ENCODE data around the gene HOXA5. TPM values are rescaled to one million over a fixed set of nuclear protein-coding genes. Genes with fewer than 3 reads are reported as not detected.

The HOXA5 gene
- total RNA-seq, 1 experiment from 2014 or later = 7.5 TPM

DNA sequence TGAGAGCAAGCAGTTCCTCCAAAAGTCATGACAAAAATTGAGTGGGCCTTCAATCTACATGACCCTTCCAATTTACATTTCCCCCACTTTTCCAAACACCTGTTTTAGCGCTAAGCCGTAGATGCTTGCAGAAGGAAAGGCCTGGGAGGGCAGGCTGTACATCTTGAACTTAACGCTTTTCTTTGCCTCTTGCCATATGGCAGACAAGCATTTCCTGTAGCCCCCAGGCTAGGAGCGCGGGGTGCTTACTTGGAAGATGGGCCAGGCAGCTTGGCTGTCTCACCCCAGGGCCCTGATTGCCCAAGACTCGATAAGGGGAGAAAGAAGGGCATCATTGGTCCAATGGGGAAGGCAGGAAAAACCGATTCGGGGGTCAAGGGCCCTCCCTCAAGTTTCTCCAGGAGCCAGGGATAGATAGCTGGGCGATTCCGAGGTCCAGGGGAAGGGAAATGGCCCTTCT, 28.9 kb upstream of the HOXA5 start:
- intact Hi-C loops (cut with micrococcal nuclease) = no loop called here
- Histone ChIP-seq H3K27ac (ENCODE audit: low read length) (peak overlapping the region; percentile 97), H4K20me1 (ENCODE audit: low read length) (no peaks in the 10 kb centered on the region), H3K4me1 (ENCODE audit: insufficient read depth, low read length) (peaks cover 27% of the 10 kb centered on the region), H3K4me2 (ENCODE audit: low read length) (peak overlapping the region; percentile 93), H3K27me3 (ENCODE audit: low read length) (no peaks in the 10 kb centered on the region), H3K4me3 (ENCODE audit: low read length) (peak overlapping the region; percentile 84), H3K9ac (ENCODE audit: low read length) (peak overlapping the region; percentile 90), H3K79me2 (ENCODE audit: low read length) (peaks cover 100% of the 10 kb centered on the region), H3K36me3 (ENCODE audit: low read depth, low read length) (0 out of 2 replicates have a peak, but pooled peaks cover 4% of the 10 kb centered on the region), H3K9me2 (replicated peaks; ENCODE audit: low read length) (no peaks in the 10 kb centered on the region), H2AFZ (ENCODE audit: low read length) (no peak overlapping the region), H3F3A (ENCODE audit: low read length, unreplicated experiment) (no peaks in the 10 kb centered on the region), H3K9me3 (ENCODE audit: low read length) (no peaks in the 10 kb centered on the region)
- TF ChIP-seq EZH2 (IDR thresholded peaks at IDR 0.05; ENCODE audit: low read length, unreplicated experiment) (no peak), EZH2phosphoT487 (IDR thresholded peaks at IDR 0.05; ENCODE audit: borderline replicate concordance, low read length) (no peak)
- TF ChIP-seq, protein P1, sequence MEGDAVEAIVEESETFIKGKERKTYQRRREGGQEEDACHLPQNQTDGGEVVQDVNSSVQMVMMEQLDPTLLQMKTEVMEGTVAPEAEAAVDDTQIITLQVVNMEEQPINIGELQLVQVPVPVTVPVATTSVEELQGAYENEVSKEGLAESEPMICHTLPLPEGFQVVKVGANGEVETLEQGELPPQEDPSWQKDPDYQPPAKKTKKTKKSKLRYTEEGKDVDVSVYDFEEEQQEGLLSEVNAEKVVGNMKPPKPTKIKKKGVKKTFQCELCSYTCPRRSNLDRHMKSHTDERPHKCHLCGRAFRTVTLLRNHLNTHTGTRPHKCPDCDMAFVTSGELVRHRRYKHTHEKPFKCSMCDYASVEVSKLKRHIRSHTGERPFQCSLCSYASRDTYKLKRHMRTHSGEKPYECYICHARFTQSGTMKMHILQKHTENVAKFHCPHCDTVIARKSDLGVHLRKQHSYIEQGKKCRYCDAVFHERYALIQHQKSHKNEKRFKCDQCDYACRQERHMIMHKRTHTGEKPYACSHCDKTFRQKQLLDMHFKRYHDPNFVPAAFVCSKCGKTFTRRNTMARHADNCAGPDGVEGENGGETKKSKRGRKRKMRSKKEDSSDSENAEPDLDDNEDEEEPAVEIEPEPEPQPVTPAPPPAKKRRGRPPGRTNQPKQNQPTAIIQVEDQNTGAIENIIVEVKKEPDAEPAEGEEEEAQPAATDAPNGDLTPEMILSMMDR (conservative IDR thresholded peaks at IDR 0.05; ENCODE audit: low read depth, low read length) = no peak
- BruUV-seq (replicated peaks) = no TSS peak
- no peak for ATAC-seq
- POLR2A ChIA-PET (ENCODE audit: unreplicated experiment) = interaction anchor here (0.5 to 1.3 kb wide), 6 partner anchors 10 to 28 kb away, joined by 3 to 7 read pairs (median 5); partner anchors contain the start of genes HOXA11 and HOXA13
- no peak for DNase-seq
- CTCF ChIA-PET = interaction anchor here (0.7 kb wide), 1 partner anchor 10 kb away, joined by 3 read pairs; no protein-coding TSS in a partner anchor

DNA sequence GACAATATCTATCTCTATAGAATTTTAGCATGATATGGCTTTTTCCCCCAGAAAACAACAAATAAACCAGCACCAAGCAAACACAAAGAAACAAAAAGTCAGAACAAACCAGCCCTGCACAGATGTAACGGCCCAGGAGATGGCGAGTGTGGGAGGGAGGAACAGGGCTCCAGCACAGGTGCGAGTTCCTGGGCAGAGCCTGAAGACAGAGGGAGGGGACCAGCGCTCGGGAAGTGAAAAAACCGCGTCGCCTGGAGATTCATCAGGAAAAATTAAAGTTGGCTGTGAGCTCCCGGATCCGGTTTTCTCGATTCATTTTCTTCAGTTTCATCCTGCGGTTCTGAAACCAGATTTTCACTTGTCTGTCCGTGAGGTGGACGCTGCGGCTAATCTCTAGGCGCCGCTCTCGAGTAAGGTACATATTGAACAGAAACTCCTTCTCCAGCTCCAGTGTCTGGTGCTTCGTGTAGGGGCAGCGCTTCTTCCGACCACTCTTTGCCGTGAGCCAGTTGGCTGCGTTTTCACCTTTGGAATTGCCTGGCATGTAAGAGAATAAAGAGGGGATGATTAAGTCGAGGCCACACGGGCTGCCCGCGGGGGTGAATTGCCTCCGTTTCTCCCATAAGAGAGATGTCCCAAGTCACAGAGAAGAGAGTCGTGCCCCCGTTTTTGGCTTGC, 28.3 kb upstream of the HOXA5 start:
- Histone ChIP-seq H3K27ac (ENCODE audit: low read length) (peak overlapping the region; percentile 97), H3K79me2 (ENCODE audit: low read length) (peaks cover 100% of the 10 kb centered on the region), H4K20me1 (ENCODE audit: low read length) (no peaks in the 10 kb centered on the region), H3K27me3 (ENCODE audit: low read length) (no peaks in the 10 kb centered on the region), H3K9me3 (ENCODE audit: low read length) (no peaks in the 10 kb centered on the region), H3K4me2 (ENCODE audit: low read length) (peak overlapping the region; percentile 93), H3K9ac (ENCODE audit: low read length) (peak overlapping the region; percentile 90), H3K9me2 (replicated peaks; ENCODE audit: low read length) (no peaks in the 10 kb centered on the region), H3K4me1 (ENCODE audit: insufficient read depth, low read length) (peaks cover 26% of the 10 kb centered on the region), H3K4me3 (ENCODE audit: low read length) (peak overlapping the region; percentile 84), H3K36me3 (ENCODE audit: low read depth, low read length) (0 out of 2 replicates have a peak, but pooled peaks cover 4% of the 10 kb centered on the region), H2AFZ (ENCODE audit: low read length) (no peak overlapping the region), H3F3A (ENCODE audit: low read length, unreplicated experiment) (no peaks in the 10 kb centered on the region)
- BruUV-seq (replicated peaks) = TSS peak; percentile 5
- no peak for DNase-seq
- ChIA-PET POLR2A (ENCODE audit: unreplicated experiment) (interaction anchor here (1.3 kb wide), 1 partner anchor 17 kb away, joined by 3 read pairs; no protein-coding TSS in a partner anchor), CTCF (interaction anchor here (0.6 kb wide), 1 partner anchor 8 kb away, joined by 5 read pairs; no protein-coding TSS in a partner anchor)
- TF ChIP-seq, protein P1 (conservative IDR thresholded peaks at IDR 0.05; ENCODE audit: low read depth, low read length) = no peak
- TF ChIP-seq EZH2 (IDR thresholded peaks at IDR 0.05; ENCODE audit: low read length, unreplicated experiment) (no peak), EZH2phosphoT487 (IDR thresholded peaks at IDR 0.05; ENCODE audit: borderline replicate concordance, low read length) (no peak)
- intact Hi-C loops (cut with micrococcal nuclease) = no loop called here
- ATAC-seq = no peak

DNA sequence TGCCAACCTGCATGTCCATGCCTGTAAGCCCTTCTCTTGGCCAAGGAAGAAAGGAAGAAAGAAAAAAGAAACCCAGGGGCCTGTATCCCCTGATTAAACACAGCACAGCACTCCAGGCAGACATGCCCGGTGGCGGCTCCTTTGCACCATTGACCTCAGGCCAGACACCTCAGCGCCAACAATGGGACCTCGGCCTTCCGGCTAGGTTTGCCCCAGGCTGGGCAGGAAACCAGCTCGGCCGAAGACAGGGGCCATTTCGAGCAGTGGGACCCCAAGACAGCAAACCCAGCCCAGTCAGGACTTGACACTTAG, 27.8 kb upstream of the HOXA5 start:
- H3K79me2 ChIP-seq (ENCODE audit: low read length) = peaks cover 100% of the 10 kb centered on the region
- POLR2A ChIA-PET (ENCODE audit: unreplicated experiment) = no interaction called here
- peak overlapping the region; percentile 93 for H3K4me2 ChIP-seq (ENCODE audit: low read length)
- ATAC-seq (no peak), DNase-seq (peak; percentile 63)
- no peaks in the 10 kb centered on the region for H3K9me2 ChIP-seq (replicated peaks; ENCODE audit: low read length)
- no TSS peak for BruUV-seq (replicated peaks)
- H3K4me1 ChIP-seq (ENCODE audit: insufficient read depth, low read length) = peaks cover 21% of the 10 kb centered on the region
- H3K4me3 ChIP-seq (ENCODE audit: low read length) = peak overlapping the region; percentile 84
- TF ChIP-seq, protein P1 (conservative IDR thresholded peaks at IDR 0.05; ENCODE audit: low read depth, low read length) = no peak
- TF ChIP-seq EZH2 (IDR thresholded peaks at IDR 0.05; ENCODE audit: low read length, unreplicated experiment) = no peak
- H2AFZ ChIP-seq (ENCODE audit: low read length) = no peak overlapping the region
- H4K20me1 ChIP-seq (ENCODE audit: low read length) = no peaks in the 10 kb centered on the region
- no peaks in the 10 kb centered on the region for H3F3A ChIP-seq (ENCODE audit: low read length, unreplicated experiment)
- intact Hi-C loops (cut with micrococcal nuclease) = no loop called here
- H3K9ac ChIP-seq (ENCODE audit: low read length) = peak overlapping the region; percentile 90
- H3K27me3 ChIP-seq (ENCODE audit: low read length) = no peaks in the 10 kb centered on the region
- H3K36me3 ChIP-seq (ENCODE audit: low read depth, low read length) = 0 out of 2 replicates have a peak, but pooled peaks cover 4% of the 10 kb centered on the region
- CTCF ChIA-PET = interaction anchor here (0.6 kb wide), 1 partner anchor 9 kb away, joined by 5 read pairs; no protein-coding TSS in a partner anchor
- H3K9me3 ChIP-seq (ENCODE audit: low read length) = no peaks in the 10 kb centered on the region
- peak overlapping the region; percentile 97 for H3K27ac ChIP-seq (ENCODE audit: low read length)

Measured in PC-3 (cell line).